ENCODE results near the gene MYBPC2. TPM values are rescaled to one million over a fixed set of nuclear protein-coding genes. Genes with fewer than 3 reads are reported as not detected.

MYBPC2 gene
- total RNA-seq, 1 donor from 2014 or later: not detected

DNA sequence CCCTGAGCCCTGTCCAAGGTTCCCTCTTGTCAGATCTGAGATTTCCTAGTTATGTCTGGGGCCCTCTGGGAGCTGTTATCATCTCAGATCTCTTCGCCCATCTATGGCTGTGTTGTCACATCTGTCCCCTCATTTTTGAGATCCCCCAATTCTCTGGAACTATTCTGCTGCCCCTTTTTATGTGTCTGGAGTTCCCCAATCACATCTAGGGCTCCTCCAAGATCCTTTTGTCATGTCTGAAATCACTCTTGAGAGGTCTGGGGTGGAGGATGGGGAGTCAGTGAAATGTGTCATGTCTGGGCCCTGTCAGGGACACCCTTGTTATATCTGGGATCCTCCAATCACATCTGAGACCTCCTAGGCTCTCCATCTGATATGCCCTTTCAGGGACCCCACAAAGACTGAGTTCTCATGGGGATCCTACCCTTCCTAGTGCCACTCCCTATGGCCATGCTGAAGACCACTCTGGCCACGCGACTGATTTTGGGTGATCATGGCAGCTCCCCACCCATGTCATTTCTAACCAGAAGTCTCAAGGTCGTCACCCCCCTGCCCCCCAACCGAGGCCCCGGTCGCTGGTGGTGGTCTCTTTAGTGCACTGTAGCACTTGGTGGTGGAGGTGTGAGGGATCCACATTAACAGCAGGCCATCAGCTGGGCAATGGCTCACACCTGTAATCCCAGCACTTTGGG, 3.8 kb upstream of the MYBPC2 start:
- no peak for TF ChIP-seq CTCF (IDR thresholded peaks at IDR 0.05; ENCODE audit: insufficient read depth, low read length, severe bottlenecking)
- DNase-seq (ENCODE audit: low read depth) (no peak), FAIRE-seq (no peak)
- Histone ChIP-seq H3K36me3 (ENCODE audit: control insufficient read depth, insufficient read depth, low read length) (no peaks in the 10 kb centered on the region), H3K4me3 (ENCODE audit: low read depth, low read length) (no peak overlapping the region), H3K27me3 (ENCODE audit: control insufficient read depth, insufficient read depth, low read length) (no peaks in the 10 kb centered on the region)

- no peaks in the 10 kb centered on the region for H3K27me3 ChIP-seq (ENCODE audit: control insufficient read depth, insufficient read depth, low read length)
- peak overlapping the region; percentile 43 for H3K4me3 ChIP-seq (ENCODE audit: low read depth, low read length)
- no peak for FAIRE-seq
- no peaks in the 10 kb centered on the region for H3K36me3 ChIP-seq (ENCODE audit: control insufficient read depth, insufficient read depth, low read length)
- TF ChIP-seq CTCF (IDR thresholded peaks at IDR 0.05; ENCODE audit: insufficient read depth, low read length, severe bottlenecking): no peak
- DNase-seq (ENCODE audit: low read depth): no peak
Observed at GRCh38 chr19:50430888-50431342, 1.8 kb upstream of the MYBPC2 start.

DNA sequence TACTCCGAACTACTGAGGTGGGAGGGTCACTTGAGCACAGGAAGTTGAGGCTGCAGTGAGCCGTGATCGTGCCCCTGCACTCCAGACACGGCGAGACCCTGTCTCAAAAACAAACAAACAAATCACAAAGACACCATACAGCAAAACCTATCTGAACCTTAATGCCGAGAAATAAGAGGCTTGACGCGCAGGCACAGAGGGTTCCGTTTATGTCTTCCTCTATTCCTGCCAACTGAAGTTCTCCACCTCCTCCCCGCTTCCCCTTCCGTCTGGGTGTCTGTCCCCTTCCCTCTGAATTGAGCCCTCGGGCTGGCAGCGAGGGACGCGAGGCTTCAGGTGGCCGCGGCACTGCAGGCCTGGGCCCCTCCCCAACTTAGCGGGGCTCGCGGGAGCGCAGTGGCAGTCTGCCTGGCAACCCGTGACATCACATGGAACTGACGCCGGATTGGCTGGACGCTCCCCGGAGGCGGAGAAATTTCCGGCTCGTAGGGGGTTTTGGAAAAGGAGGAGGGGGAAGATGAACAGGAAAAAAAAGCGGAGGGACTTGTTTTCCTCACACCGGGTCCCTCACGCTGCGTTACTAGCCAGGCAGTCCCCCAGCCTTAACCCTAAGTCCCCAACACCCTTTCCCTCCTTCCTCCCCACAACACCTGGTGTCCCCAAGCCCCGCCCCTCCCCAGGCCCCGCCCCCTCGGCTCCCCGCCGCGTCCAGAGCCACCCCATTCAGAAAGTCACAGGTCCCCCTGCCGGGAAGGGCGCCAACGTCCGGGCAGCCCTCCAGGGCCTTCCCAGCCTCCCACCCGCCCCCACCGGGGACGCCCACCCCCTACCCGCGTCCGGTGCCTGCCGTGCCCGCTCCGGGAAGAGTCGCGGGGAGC, 1.1 kb upstream of the MYBPC2 start:
- Histone ChIP-seq H3K4me3 (ENCODE audit: low read depth, low read length) (peak overlapping the region; percentile 43), H3K27me3 (ENCODE audit: control insufficient read depth, insufficient read depth, low read length) (no peaks in the 10 kb centered on the region), H3K36me3 (ENCODE audit: control insufficient read depth, insufficient read depth, low read length) (no peaks in the 10 kb centered on the region)
- DNase-seq (ENCODE audit: low read depth) (peak; percentile 52), FAIRE-seq (no peak)
- TF ChIP-seq CTCF (IDR thresholded peaks at IDR 0.05; ENCODE audit: insufficient read depth, low read length, severe bottlenecking): no peak

DNA sequence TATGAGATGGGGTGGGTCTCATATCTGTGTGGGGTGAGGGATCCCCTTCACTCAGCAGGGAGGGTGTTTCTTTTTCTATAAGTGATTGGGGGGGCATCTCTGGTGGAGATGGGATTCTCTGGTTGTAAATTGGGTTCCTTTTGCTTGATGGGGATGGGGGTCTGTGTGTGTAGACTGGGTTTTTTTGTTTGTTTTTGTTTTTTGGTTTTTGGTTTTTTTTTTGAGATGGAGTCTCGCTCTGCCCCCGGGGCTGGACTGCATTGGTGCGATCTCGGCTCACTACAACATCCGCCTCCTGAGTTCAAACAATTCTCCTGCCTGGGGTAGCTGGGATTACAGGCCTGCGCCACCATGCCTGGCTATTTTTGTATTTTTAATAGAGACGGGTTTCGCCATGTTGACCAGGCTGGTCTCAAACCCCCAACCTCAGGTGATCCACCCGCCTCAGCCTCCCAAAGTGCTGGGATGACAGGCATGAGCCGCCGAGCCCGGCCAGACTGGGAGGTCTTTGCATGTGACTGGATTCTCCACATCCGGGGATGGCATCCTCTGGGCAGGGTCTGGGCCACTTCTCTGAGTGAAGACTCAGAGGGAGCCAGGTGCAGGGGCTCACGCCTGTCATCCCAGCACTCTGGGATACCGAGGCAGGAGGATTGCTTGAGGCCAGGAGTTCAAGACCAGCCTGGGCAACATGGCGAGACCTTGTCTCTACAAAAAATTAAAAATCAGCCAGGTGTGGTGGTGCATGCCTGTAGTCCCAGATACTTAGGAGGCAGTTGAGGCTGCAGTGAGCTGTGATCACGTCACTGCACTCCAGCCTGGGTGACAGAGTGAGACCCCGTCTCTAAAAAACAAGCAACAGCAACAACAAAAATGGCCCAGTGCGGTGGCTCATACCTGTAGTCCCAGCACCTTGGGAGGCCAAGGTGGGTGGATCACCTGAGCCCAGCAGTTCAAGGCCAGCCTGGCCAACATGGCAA, 799 bp downstream of the MYBPC2 start:
- FAIRE-seq: no peak
- no peaks in the 10 kb centered on the region for H3K27me3 ChIP-seq (ENCODE audit: control insufficient read depth, insufficient read depth, low read length)
- H3K36me3 ChIP-seq (ENCODE audit: control insufficient read depth, insufficient read depth, low read length): no peaks in the 10 kb centered on the region
- DNase-seq (ENCODE audit: low read depth): no peak
- no peak overlapping the region for H3K4me3 ChIP-seq (ENCODE audit: low read depth, low read length)
- TF ChIP-seq CTCF (IDR thresholded peaks at IDR 0.05; ENCODE audit: insufficient read depth, low read length, severe bottlenecking): no peak

DNA sequence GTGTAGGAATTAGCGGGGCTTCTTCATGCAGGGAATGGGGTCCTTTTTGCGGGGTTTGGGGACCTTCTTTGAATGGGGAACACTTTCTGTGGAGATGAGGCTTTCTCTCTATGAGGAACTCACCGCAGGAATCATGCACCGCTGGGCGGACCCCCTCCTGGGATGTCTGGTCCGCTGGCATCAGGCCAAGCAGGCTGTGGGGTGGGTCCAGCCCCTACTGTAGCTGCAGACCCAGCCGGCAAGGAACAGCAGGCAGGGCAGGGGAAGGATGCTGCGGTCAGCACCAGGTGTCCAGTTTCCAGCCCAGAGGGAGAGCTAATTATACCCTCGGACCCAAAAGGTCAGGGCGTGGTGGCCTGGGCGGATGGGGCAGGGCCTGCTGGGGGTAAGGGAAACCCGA, 1.8 kb downstream of the MYBPC2 start:
- FAIRE-seq (no peak), DNase-seq (ENCODE audit: low read depth) (no peak)
- Histone ChIP-seq H3K36me3 (ENCODE audit: control insufficient read depth, insufficient read depth, low read length) (no peaks in the 10 kb centered on the region), H3K4me3 (ENCODE audit: low read depth, low read length) (no peak overlapping the region), H3K27me3 (ENCODE audit: control insufficient read depth, insufficient read depth, low read length) (no peaks in the 10 kb centered on the region)
- TF ChIP-seq CTCF (IDR thresholded peaks at IDR 0.05; ENCODE audit: insufficient read depth, low read length, severe bottlenecking): no peak

All from bronchial epithelial cell (primary cell).